ENCODE results near the gene PFKL.

Gene PFKL

DNA sequence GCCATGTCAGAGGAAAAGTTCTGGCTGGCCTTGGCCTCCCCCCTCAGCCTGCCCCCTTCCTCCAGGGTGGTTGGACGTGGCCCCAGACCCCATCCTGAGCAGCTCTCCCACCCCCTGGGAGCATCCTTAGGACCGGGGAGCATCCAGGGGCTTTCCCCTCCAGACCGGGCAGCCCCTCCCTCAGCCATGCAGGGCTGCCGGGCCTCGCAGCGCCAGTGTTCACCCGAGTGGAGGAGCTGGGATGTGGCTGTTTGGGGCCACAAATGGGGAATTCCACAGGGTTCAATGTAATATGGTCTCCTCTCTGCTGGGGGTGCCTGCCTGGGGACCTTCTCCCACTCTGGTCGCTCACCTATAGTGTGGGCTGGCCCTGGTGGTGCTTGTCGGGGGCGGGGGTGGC, 4.2 kb upstream of the PFKL start:
- H3K4me3 ChIP-seq (replicated peaks; ENCODE audit: low read depth, low read length): no peak overlapping the region
- TF ChIP-seq, protein P1, sequence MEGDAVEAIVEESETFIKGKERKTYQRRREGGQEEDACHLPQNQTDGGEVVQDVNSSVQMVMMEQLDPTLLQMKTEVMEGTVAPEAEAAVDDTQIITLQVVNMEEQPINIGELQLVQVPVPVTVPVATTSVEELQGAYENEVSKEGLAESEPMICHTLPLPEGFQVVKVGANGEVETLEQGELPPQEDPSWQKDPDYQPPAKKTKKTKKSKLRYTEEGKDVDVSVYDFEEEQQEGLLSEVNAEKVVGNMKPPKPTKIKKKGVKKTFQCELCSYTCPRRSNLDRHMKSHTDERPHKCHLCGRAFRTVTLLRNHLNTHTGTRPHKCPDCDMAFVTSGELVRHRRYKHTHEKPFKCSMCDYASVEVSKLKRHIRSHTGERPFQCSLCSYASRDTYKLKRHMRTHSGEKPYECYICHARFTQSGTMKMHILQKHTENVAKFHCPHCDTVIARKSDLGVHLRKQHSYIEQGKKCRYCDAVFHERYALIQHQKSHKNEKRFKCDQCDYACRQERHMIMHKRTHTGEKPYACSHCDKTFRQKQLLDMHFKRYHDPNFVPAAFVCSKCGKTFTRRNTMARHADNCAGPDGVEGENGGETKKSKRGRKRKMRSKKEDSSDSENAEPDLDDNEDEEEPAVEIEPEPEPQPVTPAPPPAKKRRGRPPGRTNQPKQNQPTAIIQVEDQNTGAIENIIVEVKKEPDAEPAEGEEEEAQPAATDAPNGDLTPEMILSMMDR (IDR thresholded peaks at IDR 0.05; ENCODE audit: low read depth, low read length, missing control alignments): no peak
- no peak for DNase-seq (ENCODE audit: extremely low read depth, low read depth)

DNA sequence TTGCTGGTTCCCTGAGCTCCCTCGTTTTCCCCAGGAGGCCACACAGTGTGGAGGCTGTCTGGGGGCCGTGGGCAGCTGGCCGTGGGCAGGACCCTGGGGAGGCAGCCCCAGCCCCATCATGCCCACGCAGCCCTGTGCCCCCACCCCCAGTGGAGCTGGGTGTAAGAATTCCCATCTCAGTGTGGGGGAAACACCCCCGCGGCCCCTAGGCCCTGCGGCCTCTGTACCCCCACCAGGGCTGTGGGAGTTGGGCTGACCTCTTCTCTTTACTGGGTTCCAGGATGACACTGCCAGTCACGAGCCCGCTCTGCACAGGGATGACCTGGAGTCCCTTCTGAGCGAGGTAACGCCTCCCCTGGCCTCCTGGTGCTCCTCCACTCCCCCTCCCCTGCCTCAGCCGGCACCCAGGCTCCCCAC, 3.7 kb upstream of the PFKL start:
- TF ChIP-seq, protein P1 (IDR thresholded peaks at IDR 0.05; ENCODE audit: low read depth, low read length, missing control alignments): no peak
- DNase-seq (ENCODE audit: extremely low read depth, low read depth): no peak
- no peak overlapping the region for H3K4me3 ChIP-seq (replicated peaks; ENCODE audit: low read depth, low read length)

DNA sequence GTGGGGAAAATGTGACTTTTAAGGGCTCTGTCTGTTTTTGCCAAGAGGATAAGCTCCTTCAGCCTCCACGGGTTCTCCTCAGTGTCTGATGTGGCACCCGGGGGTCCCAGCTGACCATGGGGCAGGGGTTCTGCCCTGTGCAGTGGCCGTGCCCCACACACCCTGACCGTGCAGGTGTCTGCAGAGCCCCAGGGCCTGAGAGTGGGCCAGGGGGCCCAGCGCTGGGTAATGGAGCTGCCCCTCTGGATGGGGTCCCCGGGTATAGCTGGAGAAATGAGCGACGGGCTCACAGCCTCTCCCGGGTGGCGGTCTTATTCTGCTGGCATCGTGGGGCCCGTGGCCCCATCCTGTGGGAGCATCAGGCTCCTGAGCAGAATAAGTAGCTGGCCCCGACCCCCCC, 2.9 kb upstream of the PFKL start:
- TF ChIP-seq, protein P1 (IDR thresholded peaks at IDR 0.05; ENCODE audit: low read depth, low read length, missing control alignments): no peak
- no peak overlapping the region for H3K4me3 ChIP-seq (replicated peaks; ENCODE audit: low read depth, low read length)
- no peak for DNase-seq (ENCODE audit: extremely low read depth, low read depth)

DNA sequence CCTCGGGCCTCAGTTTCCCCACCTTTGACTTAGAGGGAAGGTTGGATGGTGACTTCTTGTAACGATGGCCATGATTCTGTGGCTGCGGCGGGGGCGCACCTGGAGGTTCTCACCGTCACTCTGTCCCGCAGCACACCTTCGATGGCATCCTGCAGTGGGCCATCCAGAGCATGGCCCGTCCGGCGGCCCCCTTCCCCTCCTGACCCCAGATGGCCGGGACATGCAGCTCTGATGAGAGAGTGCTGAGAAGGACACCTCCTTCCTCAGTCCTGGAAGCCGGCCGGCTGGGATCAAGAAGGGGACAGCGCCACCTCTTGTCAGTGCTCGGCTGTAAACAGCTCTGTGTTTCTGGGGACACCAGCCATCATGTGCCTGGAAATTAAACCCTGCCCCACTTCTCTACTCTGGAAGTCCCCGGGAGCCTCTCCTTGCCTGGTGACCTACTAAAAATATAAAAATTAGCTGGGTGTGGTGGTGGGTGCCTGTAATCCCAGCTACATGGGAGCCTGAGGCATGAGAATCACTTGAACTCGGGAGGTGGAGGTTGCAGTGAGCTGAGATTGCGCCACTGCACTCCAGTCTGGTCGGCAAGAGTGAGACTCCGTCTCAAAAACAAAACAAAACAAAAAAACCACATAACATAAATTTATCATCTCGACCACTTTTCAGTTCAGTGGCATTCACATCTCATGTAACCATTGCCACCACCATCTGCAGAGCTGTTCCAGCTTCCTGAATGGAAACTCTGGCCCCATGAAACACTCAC, 2.1 kb upstream of the PFKL start:
- H3K4me3 ChIP-seq (replicated peaks; ENCODE audit: low read depth, low read length): no peak overlapping the region
- peak; percentile 55 for DNase-seq (ENCODE audit: extremely low read depth, low read depth)
- TF ChIP-seq, protein P1 (IDR thresholded peaks at IDR 0.05; ENCODE audit: low read depth, low read length, missing control alignments): peak; percentile 81

DNA sequence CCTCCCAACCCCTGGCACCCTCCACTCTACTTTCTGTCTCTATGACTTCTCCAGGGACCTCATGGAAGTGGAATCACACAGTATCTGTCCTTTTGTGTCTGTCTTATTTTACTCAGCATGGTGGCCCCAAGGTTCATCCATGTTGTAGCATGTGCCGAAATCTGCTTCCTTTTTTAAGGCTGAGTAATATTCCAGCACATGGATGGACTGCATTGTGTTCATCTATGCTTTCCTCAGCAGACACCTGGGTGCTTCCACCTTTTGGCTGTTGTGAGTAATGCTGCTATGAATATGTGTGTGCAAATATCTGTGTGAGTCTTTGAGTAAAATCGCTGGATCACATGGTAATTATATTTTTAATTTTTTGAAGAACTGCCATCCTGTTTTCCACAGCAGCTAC, 1.6 kb upstream of the PFKL start:
- TF ChIP-seq, protein P1 (IDR thresholded peaks at IDR 0.05; ENCODE audit: low read depth, low read length, missing control alignments): peak; percentile 3
- DNase-seq (ENCODE audit: extremely low read depth, low read depth): no peak

DNA sequence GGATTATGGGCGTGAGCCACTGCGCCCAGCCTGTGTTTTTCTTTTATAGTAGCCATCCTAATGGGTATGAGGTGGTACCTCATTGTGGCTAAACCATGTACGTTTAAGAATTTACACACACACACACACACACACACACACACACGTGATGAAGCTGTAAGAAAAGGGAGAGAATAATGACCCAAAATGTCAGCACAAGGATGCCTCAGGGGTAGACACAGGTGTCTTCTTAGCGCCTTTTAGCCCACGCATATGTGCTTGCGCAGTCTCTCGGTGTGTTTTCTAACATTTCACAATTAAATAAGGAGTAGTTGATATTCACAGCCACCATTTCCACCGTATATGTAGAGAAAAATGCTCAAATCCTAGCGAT, 782 bp upstream of the PFKL start:
- TF ChIP-seq, protein P1 (IDR thresholded peaks at IDR 0.05; ENCODE audit: low read depth, low read length, missing control alignments): no peak
- DNase-seq (ENCODE audit: extremely low read depth, low read depth): no peak
- peak overlapping the region; percentile 65 for H3K4me3 ChIP-seq (replicated peaks; ENCODE audit: low read depth, low read length)

More for the DNA sequence above, 1.6 kb upstream of the PFKL start:
- no peak overlapping the region for H3K4me3 ChIP-seq (replicated peaks; ENCODE audit: low read depth, low read length)

Data from HFF-Myc (cell line).